ENCODE data around the gene CDH4. TPM values are rescaled to one million over a fixed set of nuclear protein-coding genes. Genes with fewer than 3 reads are reported as not detected.

Gene CDH4
- total and polyA plus RNA-seq, 9 of the 15 experiments (the other 6 are each of a cell fraction or from before 2014, with no cell fraction given): 0.04 TPM; not detected in 8

GRCh38 chr20:61805365-61805764 lies 553.3 kb downstream of the CDH4 start:
- Histone ChIP-seq H3K27ac (ENCODE audit: extremely low read depth, low read depth, low read length) (no peak overlapping the region), H3K79me2 (ENCODE audit: control insufficient read depth, insufficient read depth, low read length) (no peaks in the 10 kb centered on the region), H3K4me1 (replicated peaks in 1 of 2; ENCODE audit: control insufficient read depth in 2 of 2, insufficient read depth in 2 of 2, low read length in 2 of 2) (peaks cover 0 to 8% of the 10 kb centered on the region in 2 experiments; a peak in 1 of 5 replicates), H3K4me2 (ENCODE audit: insufficient read depth, low read length) (no peak overlapping the region), H3K9ac (ENCODE audit: insufficient read depth in 1 of 2, low read depth in 2 of 2, low read length in 2 of 2) (no peak overlapping the region), H4K20me1 (replicated peaks; ENCODE audit: control insufficient read depth, insufficient read depth, low read length) (peaks cover 10% of the 10 kb centered on the region; the same call in 1 of the 2 replicates), H3K4me3 (no peak overlapping the region), H2AFZ (ENCODE audit: low read depth, low read length) (no peak overlapping the region), H3K27me3 (ENCODE audit: control insufficient read depth in 2 of 2, insufficient read depth in 2 of 2, low read length in 2 of 2) (peaks cover 60 to 91% of the 10 kb centered on the region in 2 experiments), H3K36me3 (ENCODE audit: control insufficient read depth, insufficient read depth, low read length) (no peaks in the 10 kb centered on the region), H3K9me1 (ENCODE audit: control insufficient read depth, insufficient read depth, low read length) (no peaks in the 10 kb centered on the region), H3K9me3 (replicated peaks; ENCODE audit: control insufficient read depth, insufficient read depth, low read depth, low read length) (no peaks in the 10 kb centered on the region)
- DNase-seq (ENCODE audit: extremely low read depth in 1 of 4, low spot score in 3 of 4): no peak
- intact Hi-C loops (cut with micrococcal nuclease) (no loop called here), in situ Hi-C loops (cut with MboI) (no loop called here)
- ATAC-seq: no peak
- no peak for FAIRE-seq
- 0% methylated on average over 12 of the region's 12 CpGs for WGBS (ENCODE audit: insufficient coverage, low coverage, missing lambda C conversion rate)
- ChIA-PET POLR2A (no interaction called here), CTCF (ENCODE audit: low intra/inter-chr PET ratio) (no interaction called here)
- TF ChIP-seq ZNF217 (CRISPR knock-in tag; IDR thresholded peaks at IDR 0.05) (no peak), ZNF121 (CRISPR knock-in tag; conservative IDR thresholded peaks at IDR 0.05) (no peak), MLX (CRISPR knock-in tag; conservative IDR thresholded peaks at IDR 0.05) (no peak), FOXM1 (IDR thresholded peaks at IDR 0.05; ENCODE audit: low read depth) (no peak), FOXM1 (CRISPR knock-in tag; IDR thresholded peaks at IDR 0.05; ENCODE audit: low read depth) (no peak), PRMT5 (CRISPR knock-in tag; IDR thresholded peaks at IDR 0.05) (no peak)
- TF ChIP-seq, protein P1, sequence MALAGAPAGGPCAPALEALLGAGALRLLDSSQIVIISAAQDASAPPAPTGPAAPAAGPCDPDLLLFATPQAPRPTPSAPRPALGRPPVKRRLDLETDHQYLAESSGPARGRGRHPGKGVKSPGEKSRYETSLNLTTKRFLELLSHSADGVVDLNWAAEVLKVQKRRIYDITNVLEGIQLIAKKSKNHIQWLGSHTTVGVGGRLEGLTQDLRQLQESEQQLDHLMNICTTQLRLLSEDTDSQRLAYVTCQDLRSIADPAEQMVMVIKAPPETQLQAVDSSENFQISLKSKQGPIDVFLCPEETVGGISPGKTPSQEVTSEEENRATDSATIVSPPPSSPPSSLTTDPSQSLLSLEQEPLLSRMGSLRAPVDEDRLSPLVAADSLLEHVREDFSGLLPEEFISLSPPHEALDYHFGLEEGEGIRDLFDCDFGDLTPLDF (CRISPR knock-in tag; IDR thresholded peaks at IDR 0.05): no peak
- BruUV-seq (replicated peaks): no TSS peak
